H1 (cell line): ENCODE data around the gene INSM2. TPM values are rescaled to one million over a fixed set of nuclear protein-coding genes. Genes with fewer than 3 reads are reported as not detected.

Experiments
- CTCF ChIA-PET: fragments of 300-600 bp; sonication (Branson Sonifier 250); formaldehyde crosslinking; loops from one replicate; lab custom pipeline; 2021; ENCODE audit not compliant: partially characterized antibody; lab: Charles Lee
- POLR2A ChIA-PET: fragments of 300-600 bp; sonication (Branson Sonifier 250); formaldehyde crosslinking; loops from one replicate; lab custom pipeline; 2021; ENCODE audit warnings: inconsistent platforms; ENCODE audit not compliant: partially characterized antibody; lab: Charles Lee
- DNase-seq, 2 experiments: peaks; one replicate each; pipeline versions ENCODE4 v3.0.0 to v3.0.0-alpha.2; 2010 to 2022; ENCODE audit warnings: low spot score in 2 of 2, low read depth in 1 of 2, mixed read lengths in 1 of 2
- FAIRE-seq: peaks from 2 replicates; lab custom pipeline; 2011; peaks lifted over from hg19 to GRCh38; lab: Jason Lieb, UNC
- H2AFZ ChIP-seq: 2 replicates; pipeline ENCODE4 v1.8.1; 2012; ENCODE audit warnings: low read length, inconsistent platforms
- H2AK5ac ChIP-seq: 2 replicates; pipeline ENCODE4 v1.6.1; 2013; ENCODE audit warnings: low read depth, low read length
- H2BK120ac ChIP-seq: replicated peaks from 2 replicates; pipeline ENCODE3; 2013; ENCODE audit warnings: low read depth, low read length, inconsistent platforms
- H2BK12ac ChIP-seq: 2 replicates; pipeline ENCODE4 v1.6.1; 2013; ENCODE audit warnings: low read depth, low read length
- H2BK15ac ChIP-seq: 2 replicates; pipeline ENCODE4 v1.6.1; 2013; ENCODE audit warnings: low read length
- H2BK20ac ChIP-seq: 2 replicates; pipeline ENCODE4 v1.6.1; 2013; ENCODE audit warnings: low read length
- H2BK5ac ChIP-seq: 2 replicates; pipeline ENCODE4 v1.6.1; 2013; ENCODE audit warnings: low read depth, low read length
- H3K14ac ChIP-seq: 2 replicates; pipeline ENCODE4 v1.6.1; 2013; ENCODE audit warnings: inconsistent platforms; ENCODE audit not compliant: insufficient read length
- H3K18ac ChIP-seq: 2 replicates; pipeline ENCODE4 v1.6.1; 2013; ENCODE audit warnings: low read length; ENCODE audit errors: extremely low read depth
- H3K23ac ChIP-seq: 2 replicates; pipeline ENCODE4 v1.6.1; 2013; ENCODE audit warnings: inconsistent platforms; ENCODE audit not compliant: insufficient read length
- H3K23me2 ChIP-seq: 2 replicates; pipeline ENCODE4 v1.6.1; 2013; ENCODE audit warnings: low read depth, low read length
- H3K27ac ChIP-seq: 2 replicates; pipeline ENCODE4 v1.6.1; 2011; ENCODE audit warnings: low read depth, low read length, inconsistent platforms
- H3K27me3 ChIP-seq, 4 experiments: replicated peaks in 1 of 4; 1 replicate in 1 of 4; 2 replicates in 3 of 4; pipeline versions ENCODE4 v1.6.1 to v1.8.1; 2011 to 2013; ENCODE audit warnings: low read length in 3 of 4, mild to moderate bottlenecking in 3 of 4, inconsistent platforms in 2 of 4, mixed read lengths in 2 of 4, moderate library complexity in 1 of 4; ENCODE audit not compliant: control insufficient read depth in 3 of 4, insufficient read depth in 3 of 4; ENCODE audit errors: extremely low read depth in 1 of 4
- H3K36me3 ChIP-seq, 4 experiments: 2 replicates each; pipeline versions ENCODE4 v1.6.1 to v1.8.1; 2011 to 2013; ENCODE audit warnings: mild to moderate bottlenecking in 4 of 4, low read length in 3 of 4, moderate library complexity in 2 of 4, control low read depth in 1 of 4, inconsistent platforms in 1 of 4; ENCODE audit not compliant: insufficient read depth in 4 of 4, control insufficient read depth in 2 of 4
- H3K4ac ChIP-seq: replicated peaks from 2 replicates; pipeline ENCODE3; 2013; ENCODE audit warnings: low read length, low read depth, mixed read lengths, inconsistent platforms; ENCODE audit not compliant: insufficient read length
- H3K4me1 ChIP-seq, 4 experiments: replicated peaks in 1 of 4; 1 replicate in 1 of 4; 2 replicates in 3 of 4; pipeline versions ENCODE4 v1.6.1 to v1.8.1; 2011 to 2013; ENCODE audit warnings: low read length in 3 of 4, inconsistent platforms in 2 of 4, mixed read lengths in 1 of 4; ENCODE audit not compliant: insufficient read depth in 4 of 4, control insufficient read depth in 3 of 4
- H3K4me2 ChIP-seq, 2 experiments: 2 replicates each; pipeline versions ENCODE4 v1.6.1 to v1.8.1; 2011 to 2013; ENCODE audit warnings: low read depth in 2 of 2, low read length in 2 of 2, control low read depth in 1 of 2, inconsistent platforms in 1 of 2, mild to moderate bottlenecking in 1 of 2; ENCODE audit not compliant: insufficient read depth in 1 of 2
- H3K4me3 ChIP-seq, 4 experiments: fragments of 200-600, 300-600 bp in 1 of 4; sonication (generic), shearing (Covaris generic), sonication (Bioruptor Twin) in 1 of 4; 2 replicates each; pipeline versions ENCODE4 v1.5.1 to v1.8.1; 2011 to 2016; ENCODE audit warnings: low read length in 4 of 4, low read depth in 3 of 4, control low read depth in 2 of 4, inconsistent platforms in 2 of 4, mild to moderate bottlenecking in 2 of 4, mixed read lengths in 1 of 4, moderate library complexity in 1 of 4; ENCODE audit not compliant: insufficient read depth in 2 of 4; ENCODE audit errors: extremely low read depth in 1 of 4
- H3K56ac ChIP-seq: replicated peaks from 2 replicates; pipeline ENCODE3; 2013; ENCODE audit warnings: low read depth, mild to moderate bottlenecking, mixed read lengths, low read length, inconsistent platforms; ENCODE audit not compliant: insufficient read length
- H3K79me1 ChIP-seq: 2 replicates; pipeline ENCODE4 v1.6.1; 2013; ENCODE audit warnings: low read depth, low read length, control low read depth
- H3K79me2 ChIP-seq, 2 experiments: 2 replicates each; pipeline versions ENCODE4 v1.6.1 to v1.8.1; 2012 to 2013; ENCODE audit warnings: low read length in 2 of 2, mild to moderate bottlenecking in 2 of 2, inconsistent platforms in 1 of 2; ENCODE audit not compliant: insufficient read depth in 2 of 2, control insufficient read depth in 1 of 2
- H3K9ac ChIP-seq, 4 experiments: replicated peaks in 1 of 4; 1 replicate in 1 of 4; 2 replicates in 3 of 4; pipeline versions ENCODE4 v1.6.1 to v1.8.1; 2011 to 2013; ENCODE audit warnings: low read depth in 3 of 4, low read length in 3 of 4, control low read depth in 2 of 4, mild to moderate bottlenecking in 2 of 4, moderate library complexity in 2 of 4, inconsistent platforms in 1 of 4; ENCODE audit errors: extremely low read depth in 1 of 4
- H3K9me3 ChIP-seq, 2 experiments: 2 replicates each; pipeline versions ENCODE4 v1.6.1 to v1.8.1; 2012 to 2013; ENCODE audit warnings: mild to moderate bottlenecking in 2 of 2, moderate library complexity in 2 of 2, control low read depth in 1 of 2, inconsistent platforms in 1 of 2, low read depth in 1 of 2, low read length in 1 of 2, mixed read lengths in 1 of 2; ENCODE audit not compliant: insufficient read depth in 2 of 2
- H4K20me1 ChIP-seq, 2 experiments: replicated peaks in 1 of 2; 2 replicates each; pipeline versions ENCODE3 to v1.8.1; 2011 to 2013; ENCODE audit warnings: inconsistent platforms in 2 of 2, low read length in 2 of 2, mild to moderate bottlenecking in 1 of 2; ENCODE audit not compliant: insufficient read depth in 2 of 2, control insufficient read depth in 1 of 2
- H4K5ac ChIP-seq: 2 replicates; pipeline ENCODE4 v1.6.1; 2013; ENCODE audit warnings: low read length, low read depth, mixed read lengths, inconsistent platforms; ENCODE audit not compliant: insufficient read length
- H4K8ac ChIP-seq: 2 replicates; pipeline ENCODE4 v1.8.0; 2013; ENCODE audit warnings: mild to moderate bottlenecking, moderate library complexity, low read length, inconsistent platforms; ENCODE audit not compliant: insufficient read depth; ENCODE audit errors: extremely low read depth
- H4K91ac ChIP-seq: replicated peaks from 2 replicates; pipeline ENCODE3; 2013; ENCODE audit warnings: low read length, mixed read lengths, inconsistent platforms; ENCODE audit not compliant: insufficient read length
- CBX8 ChIP-seq: fragments of 300-800, 300-1000 bp; sonication (generic); IDR thresholded peaks from 2 replicates; pipeline ENCODE4 v1.7.1; 2016; ENCODE audit warnings: low read depth, low read length, borderline replicate concordance
- CHD1 ChIP-seq: IDR thresholded peaks from 2 replicates; pipeline ENCODE4 v1.6.1; 2012; ENCODE audit warnings: low read depth, low read length, improper control_type of control experiment
- SIRT6 ChIP-seq: IDR thresholded peaks from one replicate; pipeline ENCODE4 v1.7.1; 2012; ENCODE audit warnings: low read length, inconsistent platforms
- TCF12 ChIP-seq: IDR thresholded peaks from 2 replicates; pipeline ENCODE4 v1.6.1; 2011; ENCODE audit warnings: low read depth, mild to moderate bottlenecking, low read length
- YY1 ChIP-seq: IDR thresholded peaks from 2 replicates; pipeline ENCODE4 v1.6.1; 2011; ENCODE audit warnings: low read depth, mild to moderate bottlenecking, low read length
- polyA plus RNA-seq, 7 experiments: library from polyadenylated mRNA; depleted of rRNA in 3 of 7; stranded (reverse) in 5 of 7; unstranded in 2 of 7; fragments of >200 nt in 5 of 7; fragments of 200-250 nt in 2 of 7; gene quantifications; 1 replicate in 5 of 7; 2 replicates in 1 of 7; 4 replicates in 1 of 7; pipeline versions ENCODE4 v1.2.1 to v1.2.3, GENCODE V29; 2011 to 2013; ENCODE audit warnings: missing spikeins in 2 of 7, mixed read lengths in 2 of 7
- total RNA-seq: library from RNA; stranded (reverse); fragmentation: NEBNext Ultra II Directional; extraction: Animal tissue kit (Norgen Biotek cat#: 25700); gene quantifications from 2 replicates; pipeline ENCODE4 v1.2.1, GENCODE V29; 2021

The INSM2 gene
- total and polyA plus RNA-seq, 2 of the 8 experiments (the other 6 are each of a cell fraction or from before 2014, with no cell fraction given), result not detected

- no peak overlapping the region for H3K4me3 ChIP-seq
- H3K4ac ChIP-seq, result no peak overlapping the region
- no peaks in the 10 kb centered on the region for H3K9me3 ChIP-seq
- no peak overlapping the region for H4K8ac ChIP-seq
- no peaks in the 10 kb centered on the region for H3K27me3 ChIP-seq
- H3K23ac ChIP-seq, result no peak overlapping the region
- no peak overlapping the region for H3K14ac ChIP-seq
- H3K36me3 ChIP-seq, result no peaks in the 10 kb centered on the region
- no peak overlapping the region for H3K56ac ChIP-seq
- no peak overlapping the region for H2AK5ac ChIP-seq
- H3K79me1 ChIP-seq, result no peaks in the 10 kb centered on the region
- H4K20me1 ChIP-seq, result no peaks in the 10 kb centered on the region
- H3K4me2 ChIP-seq, result no peak overlapping the region
- no peak overlapping the region for H4K91ac ChIP-seq
- no peak overlapping the region for H2AFZ ChIP-seq
- H2BK5ac ChIP-seq, result no peak overlapping the region
- no peak overlapping the region for H3K9ac ChIP-seq
- H3K27ac ChIP-seq, result no peak overlapping the region
- H2BK120ac ChIP-seq, result no peak overlapping the region
- no peak for FAIRE-seq
- no peaks in the 10 kb centered on the region for H3K79me2 ChIP-seq
- no peak overlapping the region for H4K5ac ChIP-seq
- no peak overlapping the region for H2BK12ac ChIP-seq
- no peaks in the 10 kb centered on the region for H3K4me1 ChIP-seq
- POLR2A ChIA-PET, result no interaction called here
- TF ChIP-seq TCF12 (no peak), SIRT6 (no peak), CHD1 (no peak), CBX8 (no peak), YY1 (no peak)
- H2BK15ac ChIP-seq, result no peak overlapping the region
- no peaks in the 10 kb centered on the region for H3K23me2 ChIP-seq
- DNase-seq, result no peak
- no peak overlapping the region for H2BK20ac ChIP-seq
- H3K18ac ChIP-seq, result no peak overlapping the region
- CTCF ChIA-PET, result interaction anchor here (0.6 to 1.0 kb wide), 2 partner anchors 18 to 94 kb away, joined by 3 read pairs; no protein-coding TSS in a partner anchor
These were observed 42.3 kb downstream of the INSM2 start for GRCh38 chr14:35576260-35576659.
